Endothelial cell (in vitro differentiated cells): ENCODE measurements around the gene NME4. TPM values are rescaled to one million over a fixed set of nuclear protein-coding genes. Genes with fewer than 3 reads are reported as not detected.

Experiments
- DNase-seq: peaks from one replicate; pipeline ENCODE4 v3.0.0; 2021; ENCODE audit warnings: low spot score
- H3K27ac Mint-ChIP-seq: one replicate; pipeline ENCODE4 v1.8.0; 2021; ENCODE audit warnings: mixed read lengths, inconsistent platforms; ENCODE audit not compliant: unreplicated experiment
- H3K27me3 Mint-ChIP-seq: one replicate; pipeline ENCODE4 v1.8.0; 2021; ENCODE audit warnings: mild to moderate bottlenecking, moderate library complexity, mixed read lengths, inconsistent platforms; ENCODE audit not compliant: unreplicated experiment
- H3K36me3 Mint-ChIP-seq: one replicate; pipeline ENCODE4 v1.8.0; 2021; ENCODE audit warnings: mild to moderate bottlenecking, low read depth, mixed read lengths, inconsistent platforms; ENCODE audit not compliant: unreplicated experiment
- H3K4me1 Mint-ChIP-seq: one replicate; pipeline ENCODE4 v1.8.0; 2021; ENCODE audit warnings: mild to moderate bottlenecking, mixed read lengths, inconsistent platforms; ENCODE audit not compliant: unreplicated experiment
- H3K4me3 Mint-ChIP-seq: one replicate; pipeline ENCODE4 v1.8.0; 2021; ENCODE audit warnings: mild to moderate bottlenecking, mixed read lengths, inconsistent platforms; ENCODE audit not compliant: unreplicated experiment
- H3K9me3 Mint-ChIP-seq: one replicate; pipeline ENCODE4 v1.8.0; 2021; ENCODE audit warnings: mixed read lengths, inconsistent platforms; ENCODE audit not compliant: unreplicated experiment
- total RNA-seq: library from RNA; stranded (reverse); fragmentation: NEBNext Ultra II Directional; extraction: Animal tissue kit (Norgen Biotek cat#: 25700); gene quantifications from one replicate; pipeline ENCODE4 v1.2.1, GENCODE V29; 2021; ENCODE audit not compliant: unreplicated experiment
- TF ChIP-seq, protein P1 (sequence below): fragments of 200-600 bp; sonication (generic); IDR thresholded peaks from one replicate; pipeline ENCODE4 v1.5.0; 2021; ENCODE audit warnings: antibody characterized with exemption; ENCODE audit not compliant: unreplicated experiment

The NME4 gene
- total RNA-seq, 1 donor from 2014 or later: 139 TPM

GRCh38 chr16:363766-364490, 33.1 kb upstream of the NME4 start:
- TF ChIP-seq, protein P1, sequence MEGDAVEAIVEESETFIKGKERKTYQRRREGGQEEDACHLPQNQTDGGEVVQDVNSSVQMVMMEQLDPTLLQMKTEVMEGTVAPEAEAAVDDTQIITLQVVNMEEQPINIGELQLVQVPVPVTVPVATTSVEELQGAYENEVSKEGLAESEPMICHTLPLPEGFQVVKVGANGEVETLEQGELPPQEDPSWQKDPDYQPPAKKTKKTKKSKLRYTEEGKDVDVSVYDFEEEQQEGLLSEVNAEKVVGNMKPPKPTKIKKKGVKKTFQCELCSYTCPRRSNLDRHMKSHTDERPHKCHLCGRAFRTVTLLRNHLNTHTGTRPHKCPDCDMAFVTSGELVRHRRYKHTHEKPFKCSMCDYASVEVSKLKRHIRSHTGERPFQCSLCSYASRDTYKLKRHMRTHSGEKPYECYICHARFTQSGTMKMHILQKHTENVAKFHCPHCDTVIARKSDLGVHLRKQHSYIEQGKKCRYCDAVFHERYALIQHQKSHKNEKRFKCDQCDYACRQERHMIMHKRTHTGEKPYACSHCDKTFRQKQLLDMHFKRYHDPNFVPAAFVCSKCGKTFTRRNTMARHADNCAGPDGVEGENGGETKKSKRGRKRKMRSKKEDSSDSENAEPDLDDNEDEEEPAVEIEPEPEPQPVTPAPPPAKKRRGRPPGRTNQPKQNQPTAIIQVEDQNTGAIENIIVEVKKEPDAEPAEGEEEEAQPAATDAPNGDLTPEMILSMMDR: no peak
- no peaks in the 10 kb centered on the region for H3K4me1 Mint-ChIP-seq
- peaks cover 4% of the 10 kb centered on the region for H3K36me3 Mint-ChIP-seq
- H3K27ac Mint-ChIP-seq: no peak overlapping the region
- DNase-seq: no peak
- no peak overlapping the region for H3K4me3 Mint-ChIP-seq
- H3K9me3 Mint-ChIP-seq: no peaks in the 10 kb centered on the region
- H3K27me3 Mint-ChIP-seq: peaks cover 3% of the 10 kb centered on the region

- peaks cover 4% of the 10 kb centered on the region for H3K36me3 Mint-ChIP-seq
- DNase-seq: no peak
- TF ChIP-seq, protein P1: no peak
- no peaks in the 10 kb centered on the region for H3K9me3 Mint-ChIP-seq
- peaks cover 6% of the 10 kb centered on the region for H3K27me3 Mint-ChIP-seq
- no peaks in the 10 kb centered on the region for H3K4me1 Mint-ChIP-seq
- no peak overlapping the region for H3K27ac Mint-ChIP-seq
- H3K4me3 Mint-ChIP-seq: no peak overlapping the region
Measured at GRCh38 chr16:364595-365491, 32.2 kb upstream of the NME4 start.

DNA sequence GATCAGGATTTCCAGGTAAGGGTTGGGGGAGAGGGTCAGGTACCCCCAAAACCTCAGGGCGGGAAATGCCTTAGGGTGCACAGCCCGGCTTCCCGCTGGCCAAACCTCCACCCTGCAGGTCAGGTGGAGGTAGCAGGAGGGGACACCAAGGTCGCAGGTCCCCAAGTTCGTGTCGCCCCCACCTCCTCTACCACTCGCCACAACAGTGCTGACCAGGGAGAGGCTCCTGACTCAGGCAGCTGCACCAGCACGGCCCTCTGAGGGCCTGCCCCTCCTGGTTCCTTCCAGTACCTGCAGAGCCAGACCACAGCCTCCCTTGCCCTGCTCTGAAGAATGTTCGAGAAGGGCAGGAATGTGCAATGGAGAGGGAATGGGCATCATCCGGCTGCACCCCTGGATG, 30.5 kb upstream of the NME4 start:
- DNase-seq: no peak
- TF ChIP-seq, protein P1: no peak
- H3K27ac Mint-ChIP-seq: no peak overlapping the region
- no peaks in the 10 kb centered on the region for H3K9me3 Mint-ChIP-seq
- H3K27me3 Mint-ChIP-seq: peaks cover 9% of the 10 kb centered on the region
- peaks cover 8% of the 10 kb centered on the region for H3K36me3 Mint-ChIP-seq
- peaks cover 2% of the 10 kb centered on the region for H3K4me1 Mint-ChIP-seq
- no peak overlapping the region for H3K4me3 Mint-ChIP-seq

GRCh38 chr16:367333-367903, 29.6 kb upstream of the NME4 start:
- H3K4me3 Mint-ChIP-seq: peak overlapping the region; percentile 62
- H3K9me3 Mint-ChIP-seq: no peaks in the 10 kb centered on the region
- H3K36me3 Mint-ChIP-seq: peaks cover 12% of the 10 kb centered on the region
- no peak overlapping the region for H3K27ac Mint-ChIP-seq
- peaks cover 2% of the 10 kb centered on the region for H3K4me1 Mint-ChIP-seq
- peaks cover 9% of the 10 kb centered on the region for H3K27me3 Mint-ChIP-seq
- no peak for DNase-seq
- TF ChIP-seq, protein P1: no peak
